Measurements from ENCODE around the gene ZDHHC7. TPM values are rescaled to one million over a fixed set of nuclear protein-coding genes. Genes with fewer than 3 reads are reported as not detected.
"Not testable (repeated sequence)": the region's sequence is repeated elsewhere in the genome, so short reads cannot be mapped to it uniquely, and the experiment has no call there.

The ZDHHC7 gene
- total and polyA plus RNA-seq, 4 experiments from 2014 or later: 27.1 to 40.2 (median 34.7) TPM

GRCh38 chr16:85036236-85037049 is 25.1 kb upstream of the ZDHHC7 start:
- no peaks in the 10 kb centered on the region for H3K9me3 ChIP-seq (ENCODE audit: control insufficient read depth in 1 of 2, low read length in 2 of 2)
- CTCF ChIA-PET (ENCODE audit: partially characterized antibody): no interaction called here
- H3K27me3 Mint-ChIP-seq: no peaks in the 10 kb centered on the region
- H3K4me3 ChIP-seq (ENCODE audit: low read length in 2 of 2): no peak overlapping the region
- no peak overlapping the region for H3K27ac ChIP-seq (ENCODE audit: low read depth, low read length)
- no peaks in the 10 kb centered on the region for H3K4me1 ChIP-seq (ENCODE audit: insufficient read depth, low read length)
- H3K36me3 Mint-ChIP-seq: peaks cover 12 to 13% of the 10 kb centered on the region in 2 donors
- intact Hi-C loops (cut with micrococcal nuclease): no loop called here
- H3K9me3 Mint-ChIP-seq: peaks cover 0 to 3% (median 0%) of the 10 kb centered on the region in 8 donors
- DNase-seq: no peak
- H3K27ac Mint-ChIP-seq: peak overlapping the region in 1 of 7 donors; percentile 72
- H3K27me3 ChIP-seq (ENCODE audit: insufficient read depth, low read length): no peaks in the 10 kb centered on the region
- peaks cover 6% of the 10 kb centered on the region for H3K36me3 ChIP-seq (ENCODE audit: insufficient read depth, low read length)
- POLR2A ChIA-PET (ENCODE audit: partially characterized antibody): no interaction called here
- no peak overlapping the region for H3K4me3 Mint-ChIP-seq
- H3K4me1 Mint-ChIP-seq: peaks cover 0 to 4% (median 3%) of the 10 kb centered on the region in 4 donors

DNA sequence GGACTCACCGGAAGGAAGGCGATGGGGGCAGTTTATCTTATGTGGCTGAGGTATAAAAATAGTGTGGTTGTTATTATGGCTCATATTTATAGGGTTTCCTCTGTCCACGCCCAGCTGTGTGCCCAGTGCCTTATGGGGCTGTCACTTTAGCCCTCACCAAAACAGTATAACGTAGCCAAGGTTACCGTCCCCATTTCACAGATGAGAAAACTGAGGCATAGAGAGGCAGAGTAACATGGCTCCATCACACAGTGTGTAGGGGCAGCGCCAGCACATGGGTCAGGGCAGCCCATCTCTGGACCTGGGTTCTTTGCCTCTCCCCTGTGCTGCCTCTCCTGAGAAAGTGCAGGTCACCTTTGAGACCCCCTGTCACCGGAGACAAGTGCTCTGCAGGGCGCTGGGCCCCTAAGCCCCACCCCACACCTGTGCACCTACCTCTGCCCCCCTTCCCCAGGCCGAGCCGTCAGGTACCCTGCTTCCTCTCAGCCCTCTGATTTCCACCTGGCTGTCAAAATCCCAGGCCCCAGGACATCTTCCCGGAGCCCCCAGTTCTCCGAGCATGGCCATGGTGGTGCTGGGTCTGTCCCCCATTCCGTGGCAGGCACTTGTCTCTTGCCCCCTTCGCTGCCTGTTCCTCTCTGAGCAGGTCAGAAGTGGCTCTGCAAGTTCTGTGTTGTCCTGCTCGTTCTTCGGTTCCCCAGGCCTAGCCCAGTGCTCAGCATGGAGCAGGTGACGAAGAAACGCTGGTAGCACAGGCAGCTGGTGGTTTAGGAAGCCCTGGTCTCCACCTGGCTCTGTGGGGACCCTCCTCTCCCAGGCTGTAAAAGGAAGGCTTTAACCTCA is 23.5 kb upstream of the ZDHHC7 start:
- Mint-ChIP-seq H3K4me3 (no peak overlapping the region), H3K36me3 (peaks cover 12 to 14% of the 10 kb centered on the region in 2 donors), H3K27ac (no peak overlapping the region), H3K9me3 (no peaks in the 10 kb centered on the region), H3K4me1 (peaks cover 2 to 8% (median 6%) of the 10 kb centered on the region in 4 donors), H3K27me3 (no peaks in the 10 kb centered on the region)
- no peak for DNase-seq
- intact Hi-C loops (cut with micrococcal nuclease): no loop called here
- H3K9me3 ChIP-seq (ENCODE audit: control insufficient read depth in 1 of 2, low read length in 2 of 2): no peaks in the 10 kb centered on the region
- H3K4me1 ChIP-seq (ENCODE audit: insufficient read depth, low read length): peaks cover 3% of the 10 kb centered on the region
- peaks cover 7% of the 10 kb centered on the region for H3K36me3 ChIP-seq (ENCODE audit: insufficient read depth, low read length)
- no peak overlapping the region for H3K27ac ChIP-seq (ENCODE audit: low read depth, low read length)
- no peak overlapping the region for H3K4me3 ChIP-seq (ENCODE audit: low read length in 2 of 2)
- no peaks in the 10 kb centered on the region for H3K27me3 ChIP-seq (ENCODE audit: insufficient read depth, low read length)
- ChIA-PET POLR2A (ENCODE audit: partially characterized antibody) (no interaction called here), CTCF (ENCODE audit: partially characterized antibody) (no interaction called here)

DNA sequence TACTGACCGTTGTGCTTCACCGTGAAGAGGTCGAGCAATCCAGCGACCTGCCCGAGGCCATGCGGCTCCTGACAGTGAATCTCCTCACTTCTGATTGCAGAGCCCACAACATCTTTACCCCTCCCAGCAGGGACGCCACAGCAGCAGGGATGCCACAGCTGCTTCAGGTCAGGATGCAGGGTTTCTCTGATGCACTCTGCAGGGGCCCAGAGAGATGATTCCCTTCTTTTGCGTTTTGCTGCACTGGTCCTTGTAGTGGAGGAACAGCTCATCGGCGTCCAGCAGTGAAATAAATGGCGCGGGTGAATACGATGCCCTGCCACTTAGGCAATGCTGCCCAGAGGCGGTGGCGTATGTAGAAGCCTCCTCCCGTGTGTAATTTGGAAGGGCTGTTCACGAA is 21.8 kb upstream of the ZDHHC7 start:
- H3K27ac Mint-ChIP-seq: no peak overlapping the region
- peaks cover 7% of the 10 kb centered on the region for H3K36me3 ChIP-seq (ENCODE audit: insufficient read depth, low read length)
- intact Hi-C loops (cut with micrococcal nuclease): no loop called here
- no peak overlapping the region for H3K4me3 Mint-ChIP-seq
- peaks cover 16 to 22% (median 20%) of the 10 kb centered on the region in 4 donors for H3K4me1 Mint-ChIP-seq
- ChIA-PET CTCF (ENCODE audit: partially characterized antibody) (interaction anchor here (1.2 kb wide), 1 partner anchor 23 kb away, joined by 3 read pairs; no protein-coding TSS in a partner anchor), POLR2A (ENCODE audit: partially characterized antibody) (interaction anchor here (0.8 kb wide), 1 partner anchor 81 kb away, joined by 3 read pairs; no protein-coding TSS in a partner anchor)
- H3K27me3 ChIP-seq (ENCODE audit: insufficient read depth, low read length): no peaks in the 10 kb centered on the region
- H3K27me3 Mint-ChIP-seq: no peaks in the 10 kb centered on the region
- no peaks in the 10 kb centered on the region for H3K9me3 Mint-ChIP-seq
- H3K9me3 ChIP-seq (ENCODE audit: control insufficient read depth in 1 of 2, low read length in 2 of 2): no peaks in the 10 kb centered on the region
- H3K36me3 Mint-ChIP-seq: peaks cover 14 to 18% of the 10 kb centered on the region in 2 donors
- no peak overlapping the region for H3K27ac ChIP-seq (ENCODE audit: low read depth, low read length)
- peaks cover 19% of the 10 kb centered on the region for H3K4me1 ChIP-seq (ENCODE audit: insufficient read depth, low read length)
- no peak for DNase-seq
- no peak overlapping the region for H3K4me3 ChIP-seq (ENCODE audit: low read length in 2 of 2)

DNA sequence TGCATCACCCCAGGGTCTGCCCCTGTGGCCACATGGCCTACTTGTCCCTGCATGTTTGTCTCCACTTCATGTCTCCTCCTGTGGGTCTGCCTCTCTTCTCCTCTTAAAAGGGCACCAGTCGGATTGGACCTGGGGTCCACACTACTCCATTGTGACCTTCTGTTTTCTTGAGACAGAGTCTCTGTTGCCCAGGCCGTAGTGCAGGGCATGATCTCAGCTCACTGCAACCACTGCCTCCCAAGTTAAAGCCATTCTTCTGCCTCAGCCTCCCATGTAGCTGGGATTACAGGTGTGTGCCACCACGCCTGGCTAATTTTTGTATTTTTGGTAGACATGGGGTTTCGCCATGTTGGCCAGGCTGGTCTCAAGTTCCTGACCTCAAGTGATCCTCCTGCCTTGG is 20.9 kb upstream of the ZDHHC7 start:
- Mint-ChIP-seq H3K4me1 (peaks cover 19 to 26% (median 22%) of the 10 kb centered on the region in 4 donors), H3K36me3 (peaks cover 14 to 17% of the 10 kb centered on the region in 2 donors)
- H3K27ac ChIP-seq (ENCODE audit: low read depth, low read length); H3K4me3 ChIP-seq (ENCODE audit: low read length in 2 of 2); intact Hi-C loops (cut with micrococcal nuclease); H3K9me3 Mint-ChIP-seq; H3K27ac Mint-ChIP-seq; DNase-seq; H3K9me3 ChIP-seq (ENCODE audit: control insufficient read depth in 1 of 2, low read length in 2 of 2); H3K36me3 ChIP-seq (ENCODE audit: insufficient read depth, low read length); POLR2A ChIA-PET (ENCODE audit: partially characterized antibody); H3K27me3 Mint-ChIP-seq; H3K27me3 ChIP-seq (ENCODE audit: insufficient read depth, low read length); H3K4me3 Mint-ChIP-seq: not testable (repeated sequence)
- CTCF ChIA-PET (ENCODE audit: partially characterized antibody): interaction anchor here (1.2 kb wide), 1 partner anchor 24 kb away, joined by 3 read pairs; no protein-coding TSS in a partner anchor
- H3K4me1 ChIP-seq (ENCODE audit: insufficient read depth, low read length): peaks cover 22% of the 10 kb centered on the region

GRCh38 chr16:85031451-85031850 is 20.1 kb upstream of the ZDHHC7 start:
- H3K27me3 ChIP-seq (ENCODE audit: insufficient read depth, low read length): no peaks in the 10 kb centered on the region
- ChIA-PET POLR2A (ENCODE audit: partially characterized antibody) (interaction anchor here (5.5 kb wide), 1 partner anchor 20 kb away, joined by 74 read pairs; the partner anchor contains the start of gene ZDHHC7), CTCF (ENCODE audit: partially characterized antibody) (interaction anchor here (1.3 to 1.9 kb wide), 3 partner anchors 23 to 55 kb away, joined by 3 to 6 read pairs (median 5); no protein-coding TSS in a partner anchor)
- no peaks in the 10 kb centered on the region for H3K27me3 Mint-ChIP-seq
- H3K36me3 Mint-ChIP-seq: peaks cover 10 to 14% of the 10 kb centered on the region in 2 donors
- no peak overlapping the region for H3K4me3 Mint-ChIP-seq
- no peak overlapping the region for H3K4me3 ChIP-seq (ENCODE audit: low read length in 2 of 2)
- H3K4me1 ChIP-seq (ENCODE audit: insufficient read depth, low read length): peaks cover 28% of the 10 kb centered on the region
- H3K9me3 ChIP-seq (ENCODE audit: control insufficient read depth in 1 of 2, low read length in 2 of 2): no peaks in the 10 kb centered on the region
- peak overlapping the region in 3 of 7 donors; percentile 20 to 68 (median 43) for H3K27ac Mint-ChIP-seq
- H3K36me3 ChIP-seq (ENCODE audit: insufficient read depth, low read length): peaks cover 7% of the 10 kb centered on the region
- intact Hi-C loops (cut with micrococcal nuclease): no loop called here
- DNase-seq: no peak
- H3K27ac ChIP-seq (ENCODE audit: low read depth, low read length): no peak overlapping the region
- no peaks in the 10 kb centered on the region for H3K9me3 Mint-ChIP-seq
- peaks cover 19 to 34% (median 26%) of the 10 kb centered on the region in 4 donors for H3K4me1 Mint-ChIP-seq

DNA sequence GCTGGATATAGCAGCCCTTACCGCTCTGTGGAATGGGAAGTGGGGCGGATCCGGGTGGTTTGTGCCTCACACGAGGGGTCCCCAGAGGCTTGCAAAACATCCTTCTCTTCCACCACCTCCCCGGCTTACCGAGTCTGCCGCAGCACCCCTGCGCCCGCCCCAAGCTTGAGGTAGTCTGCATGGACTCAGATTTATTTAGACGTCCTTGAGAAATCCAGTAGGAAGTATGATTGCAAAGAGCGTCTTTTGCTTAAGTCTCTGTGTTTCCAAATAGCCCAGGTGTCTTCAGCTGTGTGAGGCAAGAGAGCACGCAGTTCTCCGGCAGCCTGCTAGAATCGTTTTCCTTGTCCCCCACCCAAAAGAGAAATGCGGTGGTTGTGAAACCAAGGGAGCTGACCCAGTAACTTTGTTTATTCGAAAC is 18.7 kb upstream of the ZDHHC7 start:
- ChIA-PET POLR2A (ENCODE audit: partially characterized antibody) (interaction anchor here (1.3 to 5.5 kb wide), 2 partner anchors 17 to 19 kb away, joined by 5 to 74 read pairs; partner anchors contain the start of gene ZDHHC7), CTCF (ENCODE audit: partially characterized antibody) (interaction anchor here (1.3 to 4.6 kb wide), 4 partner anchors 18 to 57 kb away, joined by 3 to 32 read pairs (median 6); partner anchors contain the start of gene ZDHHC7)
- intact Hi-C loops (cut with micrococcal nuclease): loop anchor here (1.0 to 10.0 kb wide), 7 partner anchors 25 to 843 kb away; partner anchors contain the start of genes MEAK7 and TAF1C
- Histone ChIP-seq H3K27ac (ENCODE audit: low read depth, low read length) (peak overlapping the region; percentile 78), H3K4me1 (ENCODE audit: insufficient read depth, low read length) (peaks cover 28% of the 10 kb centered on the region), H3K9me3 (ENCODE audit: control insufficient read depth in 1 of 2, low read length in 2 of 2) (no peaks in the 10 kb centered on the region), H3K27me3 (ENCODE audit: insufficient read depth, low read length) (no peaks in the 10 kb centered on the region), H3K4me3 (ENCODE audit: low read length in 2 of 2) (no peak overlapping the region), H3K36me3 (ENCODE audit: insufficient read depth, low read length) (peaks cover 7% of the 10 kb centered on the region)
- H3K27ac Mint-ChIP-seq: peak overlapping the region in 5 of 7 donors; percentile 47 to 95 (median 65)
- peak overlapping the region in 2 of 8 donors; percentile 35 to 90 for H3K4me3 Mint-ChIP-seq
- H3K4me1 Mint-ChIP-seq: peaks cover 19 to 44% (median 26%) of the 10 kb centered on the region in 4 donors
- no peak for DNase-seq
- H3K27me3 Mint-ChIP-seq: no peaks in the 10 kb centered on the region
- no peaks in the 10 kb centered on the region for H3K9me3 Mint-ChIP-seq
- peaks cover 10% of the 10 kb centered on the region in 2 donors for H3K36me3 Mint-ChIP-seq

Data from CD4-positive, alpha-beta memory T cell (primary cell).